ENCODE results near the gene CCL15. TPM values are rescaled to one million over a fixed set of nuclear protein-coding genes. Genes with fewer than 3 reads are reported as not detected.

CCL15 gene
- total and polyA plus RNA-seq, 3 experiments from 2014 or later = not detected

- Histone ChIP-seq H3K27ac (ENCODE audit: low read depth, low read length) (no peak overlapping the region), H3K9me3 (ENCODE audit: low read length) (no peaks in the 10 kb centered on the region), H3K27me3 (ENCODE audit: insufficient read depth, low read length, poor library complexity, severe bottlenecking) (no peaks in the 10 kb centered on the region), H3K36me3 (ENCODE audit: insufficient read depth, low read length) (no peaks in the 10 kb centered on the region), H3K4me3 (ENCODE audit: low read length) (no peak overlapping the region), H3K4me1 (ENCODE audit: insufficient read depth, low read length) (no peaks in the 10 kb centered on the region)
- Mint-ChIP-seq H3K9me3 (no peaks in the 10 kb centered on the region), H3K27me3 (no peaks in the 10 kb centered on the region), H3K36me3 (no peaks in the 10 kb centered on the region), H3K4me1 (peaks cover 12 to 25% (median 17%) of the 10 kb centered on the region in 3 donors), H3K4me3 (no peak overlapping the region), H3K27ac (peak overlapping the region in 5 of 8 donors; percentile 2 to 84 (median 38))
- CTCF ChIA-PET = interaction anchor here (1.3 to 13.2 kb wide), 2 partner anchors 176 to 509 kb away, joined by 4 to 212 read pairs; no protein-coding TSS in a partner anchor
- POLR2A ChIA-PET = no interaction called here
- DNase-seq = no peak
These were observed 27.8 kb downstream of the CCL15 start for GRCh38 chr17:35973333-35974260.

- DNase-seq = no peak
- Mint-ChIP-seq H3K27me3 (no peaks in the 10 kb centered on the region), H3K4me1 (peaks cover 12 to 25% (median 17%) of the 10 kb centered on the region in 3 donors), H3K36me3 (no peaks in the 10 kb centered on the region), H3K27ac (no peak overlapping the region), H3K4me3 (no peak overlapping the region), H3K9me3 (no peaks in the 10 kb centered on the region)
- no peaks in the 10 kb centered on the region for H3K36me3 ChIP-seq (ENCODE audit: insufficient read depth, low read length)
- H3K27me3 ChIP-seq (ENCODE audit: insufficient read depth, low read length, poor library complexity, severe bottlenecking) = no peaks in the 10 kb centered on the region
- ChIA-PET POLR2A (no interaction called here), CTCF (interaction anchor here (1.1 to 13.2 kb wide), 3 partner anchors 16 to 510 kb away, joined by 3 to 212 read pairs (median 4); no protein-coding TSS in a partner anchor)
- no peak overlapping the region for H3K27ac ChIP-seq (ENCODE audit: low read depth, low read length)
- no peaks in the 10 kb centered on the region for H3K4me1 ChIP-seq (ENCODE audit: insufficient read depth, low read length)
- no peak overlapping the region for H3K4me3 ChIP-seq (ENCODE audit: low read length)
- H3K9me3 ChIP-seq (ENCODE audit: low read length) = no peaks in the 10 kb centered on the region
These were observed 28.4 kb downstream of the CCL15 start for GRCh38 chr17:35972945-35973332.

GRCh38 chr17:35972535-35972934, 28.8 kb downstream of the CCL15 start:
- Mint-ChIP-seq H3K36me3 (no peaks in the 10 kb centered on the region), H3K4me3 (no peak overlapping the region), H3K27me3 (no peaks in the 10 kb centered on the region), H3K27ac (no peak overlapping the region), H3K9me3 (no peaks in the 10 kb centered on the region), H3K4me1 (peaks cover 12 to 25% (median 17%) of the 10 kb centered on the region in 3 donors)
- CTCF ChIA-PET = interaction anchor here (1.1 to 13.2 kb wide), 3 partner anchors 16 to 510 kb away, joined by 3 to 212 read pairs (median 4); no protein-coding TSS in a partner anchor
- POLR2A ChIA-PET = no interaction called here
- Histone ChIP-seq H3K27ac (ENCODE audit: low read depth, low read length) (no peak overlapping the region), H3K9me3 (ENCODE audit: low read length) (no peaks in the 10 kb centered on the region), H3K4me3 (ENCODE audit: low read length) (no peak overlapping the region), H3K4me1 (ENCODE audit: insufficient read depth, low read length) (no peaks in the 10 kb centered on the region), H3K36me3 (ENCODE audit: insufficient read depth, low read length) (no peaks in the 10 kb centered on the region), H3K27me3 (ENCODE audit: insufficient read depth, low read length, poor library complexity, severe bottlenecking) (no peaks in the 10 kb centered on the region)
- DNase-seq = no peak

GRCh38 chr17:35972066-35972465, 29.3 kb downstream of the CCL15 start:
- H3K4me1 ChIP-seq (ENCODE audit: insufficient read depth, low read length) = no peaks in the 10 kb centered on the region
- no peaks in the 10 kb centered on the region for H3K27me3 ChIP-seq (ENCODE audit: insufficient read depth, low read length, poor library complexity, severe bottlenecking)
- Mint-ChIP-seq H3K27me3 (no peaks in the 10 kb centered on the region), H3K27ac (peak overlapping the region in 1 of 8 donors; percentile 22), H3K4me3 (no peak overlapping the region), H3K9me3 (no peaks in the 10 kb centered on the region), H3K36me3 (no peaks in the 10 kb centered on the region), H3K4me1 (peaks cover 12 to 25% (median 17%) of the 10 kb centered on the region in 3 donors)
- no peak overlapping the region for H3K4me3 ChIP-seq (ENCODE audit: low read length)
- ChIA-PET POLR2A (no interaction called here), CTCF (interaction anchor here (1.1 to 13.2 kb wide), 4 partner anchors 15 to 511 kb away, joined by 3 to 212 read pairs (median 4); no protein-coding TSS in a partner anchor)
- no peak overlapping the region for H3K27ac ChIP-seq (ENCODE audit: low read depth, low read length)
- no peaks in the 10 kb centered on the region for H3K36me3 ChIP-seq (ENCODE audit: insufficient read depth, low read length)
- no peak for DNase-seq
- H3K9me3 ChIP-seq (ENCODE audit: low read length) = no peaks in the 10 kb centered on the region

GRCh38 chr17:35969558-35970380, 31.6 kb downstream of the CCL15 start:
- no peaks in the 10 kb centered on the region for H3K4me1 ChIP-seq (ENCODE audit: insufficient read depth, low read length)
- peak; percentile 45 to 80 (median 68) for DNase-seq
- no peaks in the 10 kb centered on the region for H3K36me3 Mint-ChIP-seq
- no peak overlapping the region for H3K4me3 Mint-ChIP-seq
- H3K4me3 ChIP-seq (ENCODE audit: low read length) = no peak overlapping the region
- H3K4me1 Mint-ChIP-seq = peaks cover 7 to 16% (median 8%) of the 10 kb centered on the region in 3 donors
- ChIA-PET CTCF (interaction anchor here (0.7 to 13.2 kb wide), 19 partner anchors 11 to 214 kb away, joined by 3 to 212 read pairs (median 5); partner anchors contain the start of genes CCL16 and TAF15), POLR2A (interaction anchor here (0.5 to 0.7 kb wide), 2 partner anchors 228 to 505 kb away, joined by 3 to 6 read pairs; no protein-coding TSS in a partner anchor)
- H3K27me3 Mint-ChIP-seq = no peaks in the 10 kb centered on the region
- H3K9me3 Mint-ChIP-seq = no peaks in the 10 kb centered on the region
- no peaks in the 10 kb centered on the region for H3K27me3 ChIP-seq (ENCODE audit: insufficient read depth, low read length, poor library complexity, severe bottlenecking)
- H3K36me3 ChIP-seq (ENCODE audit: insufficient read depth, low read length) = no peaks in the 10 kb centered on the region
- H3K27ac Mint-ChIP-seq = peak overlapping the region in 2 of 8 donors; percentile 3 to 73
- no peak overlapping the region for H3K27ac ChIP-seq (ENCODE audit: low read depth, low read length)
- no peaks in the 10 kb centered on the region for H3K9me3 ChIP-seq (ENCODE audit: low read length)

GRCh38 chr17:35968520-35969054, 32.8 kb downstream of the CCL15 start:
- Mint-ChIP-seq H3K27ac (no peak overlapping the region), H3K4me1 (peaks cover 7 to 13% (median 8%) of the 10 kb centered on the region in 3 donors), H3K4me3 (no peak overlapping the region), H3K36me3 (no peaks in the 10 kb centered on the region), H3K9me3 (no peaks in the 10 kb centered on the region), H3K27me3 (no peaks in the 10 kb centered on the region)
- H3K27ac ChIP-seq (ENCODE audit: low read depth, low read length) = no peak overlapping the region
- CTCF ChIA-PET = interaction anchor here (0.7 to 13.2 kb wide), 15 partner anchors 10 to 205 kb away, joined by 3 to 212 read pairs (median 5); partner anchors contain the start of genes CCL16 and TAF15
- H3K4me3 ChIP-seq (ENCODE audit: low read length) = no peak overlapping the region
- no peak for DNase-seq
- POLR2A ChIA-PET = no interaction called here
- H3K4me1 ChIP-seq (ENCODE audit: insufficient read depth, low read length) = no peaks in the 10 kb centered on the region
- H3K27me3 ChIP-seq (ENCODE audit: insufficient read depth, low read length, poor library complexity, severe bottlenecking) = no peaks in the 10 kb centered on the region
- H3K9me3 ChIP-seq (ENCODE audit: low read length) = no peaks in the 10 kb centered on the region
- no peaks in the 10 kb centered on the region for H3K36me3 ChIP-seq (ENCODE audit: insufficient read depth, low read length)

GRCh38 chr17:35965272-35965671, 36.1 kb downstream of the CCL15 start:
- no peaks in the 10 kb centered on the region for H3K4me1 ChIP-seq (ENCODE audit: insufficient read depth, low read length)
- Mint-ChIP-seq H3K4me1 (peaks cover 7 to 9% (median 8%) of the 10 kb centered on the region in 3 donors), H3K27ac (no peak overlapping the region), H3K27me3 (no peaks in the 10 kb centered on the region), H3K4me3 (no peak overlapping the region), H3K36me3 (peaks cover 0 to 3% (median 0%) of the 10 kb centered on the region in 3 donors), H3K9me3 (no peaks in the 10 kb centered on the region)
- DNase-seq = no peak
- ChIA-PET POLR2A (no interaction called here), CTCF (no interaction called here)
- no peak overlapping the region for H3K27ac ChIP-seq (ENCODE audit: low read depth, low read length)
- no peaks in the 10 kb centered on the region for H3K9me3 ChIP-seq (ENCODE audit: low read length)
- H3K27me3 ChIP-seq (ENCODE audit: insufficient read depth, low read length, poor library complexity, severe bottlenecking) = no peaks in the 10 kb centered on the region
- H3K4me3 ChIP-seq (ENCODE audit: low read length) = no peak overlapping the region
- H3K36me3 ChIP-seq (ENCODE audit: insufficient read depth, low read length) = no peaks in the 10 kb centered on the region
